ENCODE results near the gene CFAP74.

DNA sequence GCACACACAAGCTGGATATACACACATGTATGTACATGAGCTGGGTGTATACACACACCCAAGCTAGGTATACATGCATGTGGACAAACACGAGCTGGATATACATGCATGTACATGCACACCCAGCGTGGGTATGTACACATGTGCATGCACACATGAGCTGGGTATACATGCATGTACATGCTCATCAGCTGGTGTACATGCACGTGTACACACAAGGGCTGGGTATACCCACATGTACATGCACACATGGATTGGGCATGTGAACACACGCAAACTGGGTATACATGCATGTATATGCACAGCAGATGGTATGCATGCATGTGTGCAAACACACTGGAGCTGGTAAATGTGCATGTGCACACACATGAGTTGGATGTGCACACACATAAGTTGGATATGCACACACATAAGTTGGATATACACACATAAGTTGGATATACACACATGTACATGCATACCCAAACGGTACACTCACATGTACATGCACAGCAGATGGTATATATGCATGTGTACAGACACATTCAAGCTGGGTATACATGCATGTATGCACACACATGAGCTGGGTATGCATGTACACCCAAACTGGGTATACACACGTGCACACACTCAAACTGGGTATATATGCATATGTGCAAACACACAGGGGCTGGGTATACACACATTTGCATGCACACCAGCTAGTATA is 105.2 kb downstream of the CFAP74 start:
- TF ChIP-seq POLR2A (IDR thresholded peaks at IDR 0.05) (no peak), CTCF (IDR thresholded peaks at IDR 0.05) (no peak)
